HFF-Myc (cell line): ENCODE data around the gene CPZ.

Source experiments
- DNase-seq: peaks from one replicate; pipeline ENCODE4 v3.0.0-alpha.2; 2011; ENCODE audit warnings: low read depth; ENCODE audit errors: extremely low read depth
- H3K4me3 ChIP-seq: replicated peaks from 2 replicates; pipeline ENCODE4 v1.5.1; 2011; ENCODE audit warnings: low read depth, mild to moderate bottlenecking, control low read depth, low read length
- CTCF ChIP-seq: IDR thresholded peaks from 2 replicates; pipeline ENCODE4 v1.5.1; 2012; ENCODE audit warnings: mild to moderate bottlenecking, low read depth, low read length, control low read depth; ENCODE audit errors: missing control alignments

Gene CPZ

GRCh38 chr4:8580321-8581093 is 12.1 kb upstream of the CPZ start, which contains the start of gene GPR78:
GPR78 (plus strand) TSS chr4:8580392; CDS start chr4:8580983, 591 bp downstream.
- no peak within 1 kb of the TSS for H3K4me3 ChIP-seq
- TF ChIP-seq CTCF, result no peak
- DNase-seq, result no peak

- DNase-seq, result no peak
- no peak for TF ChIP-seq CTCF
- H3K4me3 ChIP-seq, result no peak overlapping the region
These were observed 11.3 kb upstream of the CPZ start for GRCh38 chr4:8581094-8581861.

GRCh38 chr4:8582016-8582415 is 10.5 kb upstream of the CPZ start:
- no peak for TF ChIP-seq CTCF
- no peak overlapping the region for H3K4me3 ChIP-seq
- DNase-seq, result no peak

GRCh38 chr4:8582436-8582835 is 10.1 kb upstream of the CPZ start:
- no peak for DNase-seq
- no peak for TF ChIP-seq CTCF
- H3K4me3 ChIP-seq, result no peak overlapping the region

GRCh38 chr4:8582941-8583654 is 9.5 kb upstream of the CPZ start:
- DNase-seq, result no peak
- H3K4me3 ChIP-seq, result no peak overlapping the region
- TF ChIP-seq CTCF, result no peak

GRCh38 chr4:8583655-8584025 is 8.9 kb upstream of the CPZ start:
- TF ChIP-seq CTCF, result no peak
- no peak for DNase-seq

More at GRCh38 chr4:8583655-8584025, 8.9 kb upstream of the CPZ start:
- H3K4me3 ChIP-seq, result no peak overlapping the region
